GM12801 (cell line): ENCODE results near the gene GTF3C1.

Experiments
- TF ChIP-seq, protein P1 (sequence below): IDR thresholded peaks from one replicate; pipeline ENCODE4 v1.5.1; 2011; ENCODE audit warnings: control low read depth; ENCODE audit not compliant: insufficient read length; ENCODE audit errors: extremely low read depth

GTF3C1 gene

DNA sequence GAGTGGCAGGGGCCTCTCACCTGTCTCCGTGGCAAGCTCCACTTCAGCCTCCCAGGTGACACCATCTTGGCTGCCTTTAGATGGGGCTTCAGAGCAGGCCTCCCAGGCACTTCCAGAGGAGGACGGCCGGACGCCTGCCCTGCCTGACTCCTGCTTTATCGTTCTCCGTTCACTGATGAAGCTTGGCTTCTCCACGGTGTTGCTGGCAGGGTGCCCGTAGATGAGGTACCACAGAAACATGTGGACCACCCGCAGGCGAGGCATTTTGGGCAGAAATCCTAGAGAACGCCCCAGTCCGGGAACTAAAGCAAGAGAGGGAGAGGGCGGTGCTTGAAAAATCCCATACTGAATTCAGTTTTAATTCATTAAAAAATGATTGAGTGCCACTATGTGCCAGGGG, 54.5 kb downstream of the GTF3C1 start:
- TF ChIP-seq, protein P1, sequence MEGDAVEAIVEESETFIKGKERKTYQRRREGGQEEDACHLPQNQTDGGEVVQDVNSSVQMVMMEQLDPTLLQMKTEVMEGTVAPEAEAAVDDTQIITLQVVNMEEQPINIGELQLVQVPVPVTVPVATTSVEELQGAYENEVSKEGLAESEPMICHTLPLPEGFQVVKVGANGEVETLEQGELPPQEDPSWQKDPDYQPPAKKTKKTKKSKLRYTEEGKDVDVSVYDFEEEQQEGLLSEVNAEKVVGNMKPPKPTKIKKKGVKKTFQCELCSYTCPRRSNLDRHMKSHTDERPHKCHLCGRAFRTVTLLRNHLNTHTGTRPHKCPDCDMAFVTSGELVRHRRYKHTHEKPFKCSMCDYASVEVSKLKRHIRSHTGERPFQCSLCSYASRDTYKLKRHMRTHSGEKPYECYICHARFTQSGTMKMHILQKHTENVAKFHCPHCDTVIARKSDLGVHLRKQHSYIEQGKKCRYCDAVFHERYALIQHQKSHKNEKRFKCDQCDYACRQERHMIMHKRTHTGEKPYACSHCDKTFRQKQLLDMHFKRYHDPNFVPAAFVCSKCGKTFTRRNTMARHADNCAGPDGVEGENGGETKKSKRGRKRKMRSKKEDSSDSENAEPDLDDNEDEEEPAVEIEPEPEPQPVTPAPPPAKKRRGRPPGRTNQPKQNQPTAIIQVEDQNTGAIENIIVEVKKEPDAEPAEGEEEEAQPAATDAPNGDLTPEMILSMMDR: no peak

DNA sequence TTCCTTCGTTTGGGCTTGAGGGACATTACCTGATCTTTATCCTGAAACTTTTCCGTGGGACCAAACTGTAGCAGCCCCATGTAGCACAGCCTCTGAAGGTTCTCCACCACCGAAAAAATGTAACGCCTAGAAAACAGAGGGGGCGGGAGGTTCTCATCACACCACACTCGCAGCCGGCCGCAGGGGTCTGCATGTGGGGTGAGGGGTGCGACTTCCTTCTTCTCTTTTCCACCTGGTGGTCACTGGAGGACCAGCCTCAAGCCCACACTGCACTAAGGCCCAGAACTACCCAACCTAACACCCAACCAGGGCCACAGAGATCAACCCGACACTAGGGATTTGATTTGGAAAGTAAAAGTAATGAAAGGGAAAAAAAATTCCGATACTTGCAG, 57.1 kb downstream of the GTF3C1 start:
- TF ChIP-seq, protein P1: no peak

DNA sequence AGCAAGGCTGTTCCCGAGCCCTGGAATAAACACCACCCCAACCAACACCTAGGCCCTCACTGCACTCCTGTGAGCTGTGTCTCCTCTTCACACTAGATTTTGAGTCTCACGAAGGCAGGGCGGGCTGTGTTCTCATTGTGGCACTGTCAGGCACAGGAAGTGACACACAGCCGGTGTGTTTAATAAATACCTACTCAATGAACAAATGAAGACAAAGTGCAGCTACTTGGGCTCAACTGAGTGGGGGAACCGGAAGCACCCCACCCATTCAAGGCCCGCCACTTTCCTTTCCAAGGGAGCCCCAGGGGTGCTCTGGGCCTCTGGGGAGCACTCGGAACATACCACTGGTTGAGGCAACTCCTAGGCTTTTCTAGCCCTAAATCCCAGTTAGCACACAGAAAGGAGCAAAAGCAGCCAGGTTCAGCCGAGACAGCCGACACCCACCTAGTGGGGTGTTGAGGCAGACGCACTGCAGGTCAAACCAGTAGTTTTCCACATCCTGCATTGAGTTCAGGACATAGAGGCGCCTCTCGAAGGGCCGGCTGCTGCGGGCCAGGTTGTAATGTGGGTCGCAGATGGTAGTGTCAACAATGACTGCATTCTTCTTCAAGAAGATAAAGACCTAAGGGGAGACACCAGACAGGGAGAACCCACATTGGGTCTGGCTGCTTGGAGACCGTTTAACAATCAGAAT, 57.7 kb downstream of the GTF3C1 start:
- TF ChIP-seq, protein P1: no peak

DNA sequence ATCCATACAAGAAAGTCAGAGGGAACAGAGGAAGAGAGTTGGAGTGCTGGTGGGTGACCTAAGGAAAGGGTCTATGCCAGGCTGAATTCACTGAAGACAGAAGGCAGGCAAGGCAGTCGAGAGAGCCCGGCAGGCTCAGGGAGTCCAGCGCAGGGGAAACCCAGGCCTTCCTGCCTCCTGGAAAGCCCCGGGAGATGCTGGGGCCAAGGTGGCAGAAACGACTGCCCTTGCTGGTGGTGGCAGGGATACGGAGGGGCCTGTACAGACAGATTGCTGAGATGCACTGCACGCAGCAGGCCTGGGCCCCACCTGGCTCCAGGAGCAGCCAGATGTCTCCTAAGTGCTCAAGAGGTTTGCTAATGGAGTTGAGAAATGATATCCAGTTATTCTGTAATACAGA, 59.8 kb downstream of the GTF3C1 start:
- TF ChIP-seq, protein P1: no peak

DNA sequence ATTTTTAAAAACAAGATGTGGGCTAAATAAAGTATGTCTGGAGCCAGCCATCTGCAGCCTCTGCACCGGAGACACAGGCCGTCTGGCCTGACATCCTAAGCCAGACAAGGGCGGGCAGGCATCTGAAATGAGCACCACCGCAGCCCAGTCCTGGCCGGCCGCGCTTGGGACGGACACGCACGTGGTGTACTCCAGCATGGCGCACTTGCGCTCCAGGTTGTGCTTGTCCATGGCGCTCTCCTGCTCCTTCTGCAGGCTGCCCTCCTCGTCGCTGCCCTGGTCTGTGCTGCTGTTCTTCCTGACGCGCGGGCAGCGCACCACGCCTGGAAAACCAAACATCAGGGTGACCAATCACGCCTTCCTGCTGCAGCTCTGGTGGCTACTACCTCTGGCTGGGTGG, 60.3 kb downstream of the GTF3C1 start:
- TF ChIP-seq, protein P1: no peak

DNA sequence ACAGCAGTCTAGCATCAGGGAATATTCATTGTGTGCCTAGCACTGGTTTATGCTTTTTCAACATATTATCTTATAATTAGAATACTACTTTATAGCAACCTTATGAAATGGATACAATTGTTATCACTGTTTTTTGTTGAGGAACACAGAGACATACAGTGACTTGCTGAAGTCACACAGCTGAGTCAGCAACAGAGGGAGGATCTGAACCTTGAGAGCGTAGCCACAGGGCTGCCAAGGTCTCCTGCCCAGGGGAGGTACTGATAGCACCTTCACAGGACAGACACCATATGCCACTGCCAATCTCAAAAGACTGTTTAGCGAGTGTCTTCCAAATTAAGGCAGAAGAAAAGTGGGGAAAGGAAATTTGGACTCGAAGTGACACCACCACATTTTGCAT, 63.0 kb downstream of the GTF3C1 start:
- TF ChIP-seq, protein P1: no peak

DNA sequence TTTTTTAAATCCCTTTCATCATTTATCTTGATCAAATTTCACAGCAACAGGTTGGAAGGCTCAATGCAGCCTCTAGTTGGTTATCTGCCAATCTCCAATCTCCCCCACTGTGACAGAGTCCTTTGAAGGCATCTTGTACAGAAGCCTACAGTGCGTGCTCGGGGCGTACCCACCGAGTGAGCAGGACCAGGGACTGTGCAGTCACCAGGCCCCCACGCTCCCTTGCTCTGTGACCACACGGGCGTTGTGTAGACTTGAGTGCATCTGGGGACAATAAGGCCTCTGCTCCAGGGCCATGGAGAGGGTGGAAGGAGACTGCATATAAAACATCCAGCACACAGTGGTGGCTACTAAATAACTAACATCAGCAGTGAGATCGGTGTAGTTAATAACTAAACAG, 63.4 kb downstream of the GTF3C1 start:
- TF ChIP-seq, protein P1: no peak
